Measurements from ENCODE around the gene PPP1CC. TPM values are rescaled to one million over a fixed set of nuclear protein-coding genes. Genes with fewer than 3 reads are reported as not detected.

Gene PPP1CC
- total RNA-seq, 4 donors from 2014 or later: 103 to 135 (median 126) TPM

GRCh38 chr12:110721570-110721969, 21.1 kb downstream of the PPP1CC start:
- Histone ChIP-seq H3K4me1 (peaks cover 0 to 8% (median 0%) of the 10 kb centered on the region in 3 donors), H3K27ac (no peak overlapping the region), H3K36me3 (peaks cover 7 to 98% of the 10 kb centered on the region in 2 donors), H3K4me3 (no peak overlapping the region), H3K27me3 (no peaks in the 10 kb centered on the region), H3K9me3 (no peaks in the 10 kb centered on the region)
- no peak for TF ChIP-seq POLR2A (IDR thresholded peaks at IDR 0.05)
- no peak for TF ChIP-seq CTCF (IDR thresholded peaks at IDR 0.05)
- TF ChIP-seq POLR2AphosphoS5 (IDR thresholded peaks at IDR 0.05): no peak
- TF ChIP-seq EP300 (IDR thresholded peaks at IDR 0.05): no peak
- ATAC-seq: no peak

GRCh38 chr12:110720516-110720915, 22.2 kb downstream of the PPP1CC start:
- Histone ChIP-seq H3K4me3 (no peak overlapping the region), H3K4me1 (peaks cover 0 to 8% (median 0%) of the 10 kb centered on the region in 3 donors), H3K9me3 (no peaks in the 10 kb centered on the region), H3K27me3 (no peaks in the 10 kb centered on the region), H3K27ac (no peak overlapping the region), H3K36me3 (peaks cover 7 to 87% of the 10 kb centered on the region in 2 donors)
- TF ChIP-seq EP300 (IDR thresholded peaks at IDR 0.05): no peak
- TF ChIP-seq CTCF (IDR thresholded peaks at IDR 0.05): no peak
- TF ChIP-seq POLR2AphosphoS5 (IDR thresholded peaks at IDR 0.05): no peak
- TF ChIP-seq POLR2A (IDR thresholded peaks at IDR 0.05): no peak
- ATAC-seq: no peak

- no peak overlapping the region for H3K4me3 ChIP-seq
- peaks cover 0 to 8% (median 0%) of the 10 kb centered on the region in 3 donors for H3K4me1 ChIP-seq
- peaks cover 7 to 66% of the 10 kb centered on the region in 2 donors for H3K36me3 ChIP-seq
- 73 to 96% methylated on average over 3 to 7 of the region's 7 CpGs for WGBS, 2 donors (ENCODE audit: low coverage in 1 of 2)
- TF ChIP-seq POLR2AphosphoS5 (IDR thresholded peaks at IDR 0.05) (no peak), EP300 (IDR thresholded peaks at IDR 0.05) (no peak), CTCF (IDR thresholded peaks at IDR 0.05) (no peak), POLR2A (IDR thresholded peaks at IDR 0.05) (no peak)
- H3K27me3 ChIP-seq: no peaks in the 10 kb centered on the region
- no peak for ATAC-seq
- H3K9me3 ChIP-seq: no peaks in the 10 kb centered on the region
- no peak overlapping the region for H3K27ac ChIP-seq
Observed at GRCh38 chr12:110718222-110718908, 24.3 kb downstream of the PPP1CC start.

GRCh38 chr12:110717037-110717436, 25.7 kb downstream of the PPP1CC start:
- Histone ChIP-seq H3K36me3 (peaks cover 4 to 52% of the 10 kb centered on the region in 2 donors), H3K9me3 (no peaks in the 10 kb centered on the region), H3K27ac (no peak overlapping the region), H3K4me3 (no peak overlapping the region), H3K4me1 (peaks cover 0 to 8% (median 0%) of the 10 kb centered on the region in 3 donors), H3K27me3 (no peaks in the 10 kb centered on the region)
- no peak for TF ChIP-seq POLR2A (IDR thresholded peaks at IDR 0.05)
- ATAC-seq: no peak
- WGBS, 2 donors (ENCODE audit: low coverage in 1 of 2): 89 to 100% methylated on average over 3 of the region's 3 CpGs

GRCh38 chr12:110708917-110709316, 33.8 kb downstream of the PPP1CC start:
- Histone ChIP-seq H3K27me3 (no peaks in the 10 kb centered on the region), H3K4me3 (no peak overlapping the region), H3K9me3 (no peaks in the 10 kb centered on the region), H3K4me1 (no peaks in the 10 kb centered on the region), H3K27ac (no peak overlapping the region), H3K36me3 (peaks cover 0 to 9% of the 10 kb centered on the region in 2 donors)
- no peak for ATAC-seq
- 94 to 100% methylated on average over 2 to 4 of the region's 4 CpGs for WGBS, 2 donors (ENCODE audit: low coverage in 1 of 2)
- TF ChIP-seq CTCF (IDR thresholded peaks at IDR 0.05) (no peak), POLR2A (IDR thresholded peaks at IDR 0.05) (no peak), EP300 (IDR thresholded peaks at IDR 0.05) (no peak), POLR2AphosphoS5 (IDR thresholded peaks at IDR 0.05) (no peak)
